K562 (cell line): Measurements from ENCODE around the gene GABRB1.

Experiments used
- ETV6 ChIP-seq, 3 experiments: fragments of 150-350 bp in 1 of 3; sonication (generic) in 1 of 3; formaldehyde crosslinking in 1 of 3; IDR thresholded peaks; 2 replicates each; pipeline versions ENCODE4 v1.6.1 to v1.8.0; 2014 to 2022; ENCODE audit warnings: borderline replicate concordance in 2 of 3, low read depth in 2 of 3, antibody characterized with exemption in 1 of 3, low read length in 1 of 3, mild to moderate bottlenecking in 1 of 3, missing genetic modification reagents in 1 of 3
- EZH2 ChIP-seq: IDR thresholded peaks from 2 replicates; pipeline ENCODE4 v1.6.1; 2012; ENCODE audit warnings: low read depth, mild to moderate bottlenecking, inconsistent platforms, low read length, borderline replicate concordance
- FOS ChIP-seq: IDR thresholded peaks from 3 replicates; pipeline ENCODE4 v1.6.1; 2011; ENCODE audit not compliant: insufficient read length; ENCODE audit errors: extremely low read depth
- MYBL2 ChIP-seq, 2 experiments: fragments of 450-650 bp in 1 of 2; sonication (generic) in 1 of 2; formaldehyde crosslinking in 1 of 2; IDR thresholded peaks; 2 replicates each; pipeline versions ENCODE4 v1.6.1 to v1.8.1; 2017 to 2022; ENCODE audit warnings: borderline replicate concordance in 1 of 2, inconsistent platforms in 1 of 2, low read depth in 1 of 2, mild to moderate bottlenecking in 1 of 2, missing genetic modification reagents in 1 of 2, moderate library complexity in 1 of 2
- PHF20 ChIP-seq: fragments of 450-650 bp; IDR thresholded peaks from 2 replicates; pipeline ENCODE4 v1.6.1; 2018; ENCODE audit not compliant: partially characterized antibody
- POLR2AphosphoS2 ChIP-seq: IDR thresholded peaks from 2 replicates; pipeline ENCODE4 v1.6.1; 2012; ENCODE audit warnings: low read length, improper control_type of control experiment
- RAD21 ChIP-seq, 2 experiments: fragments of 250-450 bp in 1 of 2; fragments of 450-650 bp in 1 of 2; sonication (Bioruptor Pico) in 1 of 2; formaldehyde crosslinking in 1 of 2; IDR thresholded peaks in 1 of 2; conservative IDR thresholded peaks in 1 of 2; 2 replicates each; pipeline versions ENCODE4 v1.4.0 to v1.8.0; 2020 to 2022; ENCODE audit warnings: mild to moderate bottlenecking in 2 of 2, moderate library complexity in 1 of 2
- RBM17 ChIP-seq: fragments of 200-400 bp; formaldehyde crosslinking; IDR thresholded peaks from 2 replicates; pipeline ENCODE4 v1.6.1; 2017; ENCODE audit warnings: low read depth, mild to moderate bottlenecking, low read length, borderline replicate concordance
- TAF1 ChIP-seq: IDR thresholded peaks from 2 replicates; pipeline ENCODE4 v1.6.1; 2011; ENCODE audit warnings: mild to moderate bottlenecking, low read length, moderate library complexity; ENCODE audit not compliant: insufficient read depth, control insufficient read depth, severe bottlenecking; ENCODE audit errors: extremely low read depth
- ZZZ3 ChIP-seq: fragments of 450-650 bp; IDR thresholded peaks from 2 replicates; pipeline ENCODE4 v1.6.1; 2016; ENCODE audit warnings: antibody characterized with exemption, mild to moderate bottlenecking, moderate library complexity
- TF ChIP-seq, protein P1 (sequence below), 3 experiments: IDR thresholded peaks in 2 of 3; conservative IDR thresholded peaks in 1 of 3; 2 replicates each; pipeline ENCODE4 v1.5.1; 2011 to 2012; ENCODE audit warnings: low read length in 3 of 3, mild to moderate bottlenecking in 3 of 3, control low read depth in 2 of 3, improper control_type of control experiment in 1 of 3, inconsistent platforms in 1 of 3, low read depth in 1 of 3, mixed read lengths in 1 of 3, moderate library complexity in 1 of 3; ENCODE audit not compliant: insufficient read depth in 2 of 3
- TF ChIP-seq, protein P2 (sequence below), 2 experiments: fragments of 450-650 bp; IDR thresholded peaks; 2 replicates each; pipeline ENCODE4 v1.6.1; 2016; ENCODE audit warnings: mild to moderate bottlenecking in 2 of 2, borderline replicate concordance in 1 of 2, low read depth in 1 of 2, moderate library complexity in 1 of 2
- TF ChIP-seq, protein P3 (sequence below): sonication (generic); formaldehyde crosslinking; IDR thresholded peaks from 2 replicates; pipeline ENCODE4 v1.8.1; 2022; ENCODE audit warnings: missing genetic modification reagents

DNA sequence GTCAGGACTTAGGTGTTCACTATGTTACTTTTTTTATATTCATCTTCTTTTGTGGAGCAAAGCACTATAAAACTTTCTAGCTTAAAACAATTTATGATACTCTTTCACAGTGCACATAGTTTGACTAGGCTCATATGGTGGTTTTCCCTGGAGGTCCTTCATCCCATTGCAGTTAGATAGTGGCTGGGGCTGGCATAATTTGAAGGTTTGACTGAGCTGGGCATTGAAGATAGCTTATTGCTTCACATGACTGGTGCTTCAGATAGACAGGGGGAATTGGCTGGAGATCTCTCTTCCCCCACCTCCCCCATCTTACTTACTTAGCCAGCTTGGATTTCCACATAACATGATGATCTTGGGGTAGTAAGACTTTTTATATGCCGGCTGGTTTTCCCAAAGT is 31.0 kb upstream of the GABRB1 start:
- TF ChIP-seq EZH2, result no peak
- TF ChIP-seq RAD21 (CRISPR knock-in tag; conservative IDR thresholded peaks at IDR 0.05 in 1 of 2, IDR thresholded peaks at IDR 0.05 in 1 of 2), result no peak
- TF ChIP-seq, protein P1, sequence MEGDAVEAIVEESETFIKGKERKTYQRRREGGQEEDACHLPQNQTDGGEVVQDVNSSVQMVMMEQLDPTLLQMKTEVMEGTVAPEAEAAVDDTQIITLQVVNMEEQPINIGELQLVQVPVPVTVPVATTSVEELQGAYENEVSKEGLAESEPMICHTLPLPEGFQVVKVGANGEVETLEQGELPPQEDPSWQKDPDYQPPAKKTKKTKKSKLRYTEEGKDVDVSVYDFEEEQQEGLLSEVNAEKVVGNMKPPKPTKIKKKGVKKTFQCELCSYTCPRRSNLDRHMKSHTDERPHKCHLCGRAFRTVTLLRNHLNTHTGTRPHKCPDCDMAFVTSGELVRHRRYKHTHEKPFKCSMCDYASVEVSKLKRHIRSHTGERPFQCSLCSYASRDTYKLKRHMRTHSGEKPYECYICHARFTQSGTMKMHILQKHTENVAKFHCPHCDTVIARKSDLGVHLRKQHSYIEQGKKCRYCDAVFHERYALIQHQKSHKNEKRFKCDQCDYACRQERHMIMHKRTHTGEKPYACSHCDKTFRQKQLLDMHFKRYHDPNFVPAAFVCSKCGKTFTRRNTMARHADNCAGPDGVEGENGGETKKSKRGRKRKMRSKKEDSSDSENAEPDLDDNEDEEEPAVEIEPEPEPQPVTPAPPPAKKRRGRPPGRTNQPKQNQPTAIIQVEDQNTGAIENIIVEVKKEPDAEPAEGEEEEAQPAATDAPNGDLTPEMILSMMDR (IDR thresholded peaks at IDR 0.05 in 2 of 3, conservative IDR thresholded peaks at IDR 0.05 in 1 of 3; ENCODE audit: insufficient read depth in 2 of 3, low read depth in 1 of 3, low read length in 3 of 3), result no peak
- TF ChIP-seq ETV6 (IDR thresholded peaks at IDR 0.05; ENCODE audit: borderline replicate concordance in 1 of 2, low read depth in 2 of 2, low read length in 1 of 2), result no peak
- TF ChIP-seq ETV6 (CRISPR knock-in tag; IDR thresholded peaks at IDR 0.05; ENCODE audit: borderline replicate concordance), result no peak
- no peak for TF ChIP-seq TAF1
- no peak for TF ChIP-seq FOS
- TF ChIP-seq PHF20, result no peak
- TF ChIP-seq, protein P2, sequence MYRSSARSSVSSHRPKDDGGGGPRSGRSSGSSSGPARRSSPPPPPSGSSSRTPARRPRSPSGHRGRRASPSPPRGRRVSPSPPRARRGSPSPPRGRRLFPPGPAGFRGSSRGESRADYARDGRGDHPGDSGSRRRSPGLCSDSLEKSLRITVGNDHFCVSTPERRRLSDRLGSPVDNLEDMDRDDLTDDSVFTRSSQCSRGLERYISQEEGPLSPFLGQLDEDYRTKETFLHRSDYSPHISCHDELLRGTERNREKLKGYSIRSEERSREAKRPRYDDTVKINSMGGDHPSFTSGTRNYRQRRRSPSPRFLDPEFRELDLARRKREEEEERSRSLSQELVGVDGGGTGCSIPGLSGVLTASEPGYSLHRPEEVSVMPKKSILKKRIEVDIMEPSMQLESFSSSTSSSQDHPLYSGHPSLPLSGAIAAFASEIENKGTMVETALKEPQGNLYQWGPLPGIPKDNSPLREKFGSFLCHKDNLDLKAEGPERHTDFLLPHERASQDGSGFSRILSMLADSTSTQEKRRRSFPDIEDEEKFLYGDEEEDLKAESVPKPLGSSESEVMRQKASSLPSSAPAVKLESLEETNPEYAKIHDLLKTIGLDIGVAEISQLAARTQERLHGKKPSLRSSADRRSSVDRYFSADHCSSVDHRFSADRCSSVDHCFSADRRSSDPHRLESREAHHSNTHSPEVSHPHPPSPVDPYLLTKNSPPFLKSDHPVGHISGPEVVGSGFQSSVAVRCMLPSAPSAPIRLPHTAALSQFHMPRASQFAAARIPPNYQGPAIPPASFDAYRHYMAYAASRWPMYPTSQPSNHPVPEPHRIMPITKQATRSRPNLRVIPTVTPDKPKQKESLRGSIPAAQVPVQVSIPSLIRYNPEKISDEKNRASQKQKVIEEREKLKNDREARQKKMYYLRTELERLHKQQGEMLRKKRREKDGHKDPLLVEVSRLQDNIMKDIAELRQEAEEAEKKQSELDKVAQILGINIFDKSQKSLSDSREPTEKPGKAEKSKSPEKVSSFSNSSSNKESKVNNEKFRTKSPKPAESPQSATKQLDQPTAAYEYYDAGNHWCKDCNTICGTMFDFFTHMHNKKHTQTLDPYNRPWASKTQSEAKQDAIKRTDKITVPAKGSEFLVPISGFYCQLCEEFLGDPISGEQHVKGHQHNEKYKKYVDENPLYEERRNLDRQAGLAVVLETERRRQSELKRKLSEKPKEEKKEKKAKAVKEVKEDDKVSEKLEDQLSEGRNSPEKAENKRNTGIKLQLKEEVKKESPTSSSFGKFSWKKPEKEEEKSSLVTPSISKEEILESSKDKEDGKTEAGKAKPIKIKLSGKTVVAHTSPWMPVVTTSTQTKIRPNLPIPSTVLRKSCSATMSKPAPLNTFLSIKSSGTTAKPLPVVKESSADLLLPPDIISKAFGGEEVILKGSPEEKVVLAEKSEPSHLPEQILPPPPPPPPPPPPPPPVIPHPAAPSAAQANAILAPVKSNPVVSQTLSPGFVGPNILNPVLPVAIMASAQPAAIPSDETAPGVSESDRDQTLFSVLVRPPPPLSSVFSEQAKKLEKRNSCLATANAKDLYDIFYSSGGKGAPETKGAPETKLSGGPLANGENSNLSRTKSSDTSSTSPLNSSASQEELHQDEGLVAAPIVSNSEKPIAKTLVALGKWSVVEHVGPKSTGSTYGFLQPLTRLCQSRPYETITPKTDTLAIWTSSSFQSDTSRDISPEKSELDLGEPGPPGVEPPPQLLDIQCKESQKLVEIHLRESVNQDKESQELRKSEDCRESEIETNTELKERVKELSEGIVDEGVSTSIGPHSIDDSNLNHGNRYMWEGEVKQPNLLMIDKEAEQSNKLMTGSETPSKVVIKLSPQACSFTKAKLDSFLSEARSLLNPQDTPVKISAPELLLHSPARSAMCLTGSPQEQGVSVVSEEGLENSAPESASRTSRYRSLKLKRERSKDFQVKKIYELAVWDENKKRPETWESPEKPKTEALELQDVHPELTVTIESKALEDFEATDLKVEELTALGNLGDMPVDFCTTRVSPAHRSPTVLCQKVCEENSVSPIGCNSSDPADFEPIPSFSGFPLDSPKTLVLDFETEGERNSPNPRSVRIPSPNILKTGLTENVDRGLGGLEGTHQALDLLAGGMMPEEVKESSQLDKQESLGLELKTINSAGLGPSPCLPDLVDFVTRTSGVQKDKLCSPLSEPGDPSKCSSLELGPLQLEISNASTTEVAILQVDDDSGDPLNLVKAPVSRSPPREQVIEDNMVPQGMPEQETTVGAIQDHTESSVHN (IDR thresholded peaks at IDR 0.05; ENCODE audit: borderline replicate concordance in 1 of 2, low read depth in 1 of 2), result no peak
- no peak for TF ChIP-seq RBM17
- TF ChIP-seq ZZZ3, result no peak
- TF ChIP-seq POLR2AphosphoS2, result no peak
- TF ChIP-seq MYBL2 (IDR thresholded peaks at IDR 0.05; ENCODE audit: low read depth), result no peak
- no peak for TF ChIP-seq MYBL2 (CRISPR knock-in tag; IDR thresholded peaks at IDR 0.05; ENCODE audit: borderline replicate concordance)
- TF ChIP-seq, protein P3, sequence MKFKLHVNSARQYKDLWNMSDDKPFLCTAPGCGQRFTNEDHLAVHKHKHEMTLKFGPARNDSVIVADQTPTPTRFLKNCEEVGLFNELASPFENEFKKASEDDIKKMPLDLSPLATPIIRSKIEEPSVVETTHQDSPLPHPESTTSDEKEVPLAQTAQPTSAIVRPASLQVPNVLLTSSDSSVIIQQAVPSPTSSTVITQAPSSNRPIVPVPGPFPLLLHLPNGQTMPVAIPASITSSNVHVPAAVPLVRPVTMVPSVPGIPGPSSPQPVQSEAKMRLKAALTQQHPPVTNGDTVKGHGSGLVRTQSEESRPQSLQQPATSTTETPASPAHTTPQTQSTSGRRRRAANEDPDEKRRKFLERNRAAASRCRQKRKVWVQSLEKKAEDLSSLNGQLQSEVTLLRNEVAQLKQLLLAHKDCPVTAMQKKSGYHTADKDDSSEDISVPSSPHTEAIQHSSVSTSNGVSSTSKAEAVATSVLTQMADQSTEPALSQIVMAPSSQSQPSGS (CRISPR knock-in tag), result no peak
